Sciatic nerve (tissue), 2 donors: ENCODE measurements around the gene AKT2. TPM values are rescaled to one million over a fixed set of nuclear protein-coding genes. Genes with fewer than 3 reads are reported as not detected.
"Not testable (repeated sequence)": the region's sequence is repeated elsewhere in the genome, so short reads cannot be mapped to it uniquely, and the experiment has no call there.

Experiments
- ATAC-seq: fragments of 200-7000 bp; cut with Tn5 transposase; one replicate; pipeline ENCODE4 v1.9.1; 2020; ENCODE audit warnings: mild to moderate bottlenecking, moderate library complexity
- DNase-seq: peaks from one replicate; pipeline ENCODE4 v3.0.0-alpha.2; 2020; ENCODE audit warnings: low spot score
- intact Hi-C: fragments of 100-400 bp; cut with DNase I; formaldehyde crosslinking; loops from one replicate; pipeline ENCODE4 v1.14.2; 2022
- total RNA-seq: library from RNA; stranded (reverse); fragmentation: NEBNext Ultra II Directional; extraction: Animal tissue kit (Norgen Biotek cat#: 25700); gene quantifications from one replicate; pipeline ENCODE4 v1.2.1, GENCODE V29; 2021
- donor health status: DM: no; HTN: no; CAD: no.
- donor health status: DM: no; HTN: no; CAD: no.

The AKT2 gene
- total RNA-seq, 1 donor from 2014 or later, result 130 TPM

DNA sequence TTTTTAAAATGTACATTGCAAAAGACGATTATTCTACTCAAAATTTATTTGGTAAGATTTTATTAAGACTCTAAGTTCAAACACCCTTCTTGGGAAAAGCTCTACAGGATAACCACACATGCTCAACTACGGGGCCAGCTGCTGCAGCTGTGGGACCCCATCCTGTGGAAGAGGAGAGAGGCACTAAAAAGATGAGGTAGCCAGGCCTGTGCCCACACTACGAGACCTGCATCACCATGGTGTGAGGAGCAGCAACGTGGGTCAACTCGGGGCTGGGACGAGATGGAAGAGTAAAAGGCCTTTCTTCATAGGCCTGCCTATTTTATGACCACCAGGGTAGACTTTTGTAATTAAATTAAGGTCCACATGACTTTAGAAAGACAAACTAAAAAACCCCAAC is 54.1 kb downstream of the AKT2 start:
- intact Hi-C loops, result no loop called here
- DNase-seq (no peak), ATAC-seq (no peak)

DNA sequence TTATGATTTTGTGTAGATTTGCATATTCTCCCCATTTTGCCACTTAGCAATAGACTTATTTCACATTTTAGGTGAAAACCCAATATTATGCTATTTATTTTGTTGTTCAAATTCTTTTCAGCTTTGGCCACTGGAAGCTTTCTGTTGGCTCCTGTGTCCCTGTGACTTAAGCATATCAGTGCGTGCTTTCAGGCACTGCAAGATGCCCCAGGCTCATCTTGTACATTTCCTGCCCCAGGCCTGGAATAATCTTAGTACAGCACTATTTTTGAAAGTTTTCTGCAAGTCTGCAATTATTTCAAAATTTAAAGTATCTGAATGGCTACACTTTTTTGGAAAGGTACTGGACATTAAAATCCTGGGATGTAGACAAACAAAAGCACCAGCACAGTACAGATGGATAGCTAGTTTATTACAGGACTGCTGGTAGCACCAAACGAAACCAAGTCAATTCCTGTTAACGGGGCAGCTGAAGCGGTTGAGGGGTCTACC is 55.2 kb downstream of the AKT2 start:
- ATAC-seq (no peak), DNase-seq (no peak)
- intact Hi-C loops, result no loop called here

DNA sequence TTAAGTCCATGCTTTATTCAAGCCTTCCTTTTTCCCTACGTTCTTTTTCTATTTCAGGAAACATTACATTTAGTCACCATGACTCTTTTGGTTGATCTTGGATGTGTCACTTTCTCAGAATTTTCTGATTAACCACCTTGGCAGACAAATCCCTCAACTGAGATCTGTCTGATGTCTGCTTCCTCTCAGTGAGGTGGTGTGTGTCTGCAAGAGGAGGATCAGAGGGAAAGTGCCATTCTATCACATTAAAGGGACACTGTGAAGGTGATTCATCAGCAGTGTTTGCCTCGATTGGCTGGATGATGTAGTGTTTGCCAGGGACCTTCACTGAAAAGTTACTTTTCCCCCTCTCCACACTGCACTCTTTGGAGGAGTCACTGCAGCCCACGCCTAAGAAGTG is 55.7 kb downstream of the AKT2 start:
- intact Hi-C loops, result no loop called here
- DNase-seq (no peak), ATAC-seq (no peak)

DNA sequence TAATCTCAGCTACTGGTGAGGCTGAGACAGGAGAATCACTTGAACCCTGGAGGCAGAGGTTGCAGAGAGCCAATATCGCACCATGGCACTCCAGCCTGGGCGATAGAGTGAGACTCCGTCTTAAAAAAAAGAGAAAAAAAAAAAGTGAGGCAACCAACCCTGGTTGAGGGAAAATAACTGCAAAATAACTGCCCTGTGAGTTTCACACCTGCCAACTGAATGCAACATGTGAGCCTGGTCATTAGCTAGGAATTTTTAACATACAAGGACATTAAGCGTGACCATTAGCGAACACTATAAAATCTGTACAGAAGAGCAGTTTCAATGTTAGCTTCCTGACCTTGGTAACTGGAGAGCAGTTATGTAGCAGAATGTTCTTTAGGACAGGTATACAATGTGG is 56.3 kb downstream of the AKT2 start:
- DNase-seq (no peak), ATAC-seq (no peak)
- intact Hi-C loops, result no loop called here

DNA sequence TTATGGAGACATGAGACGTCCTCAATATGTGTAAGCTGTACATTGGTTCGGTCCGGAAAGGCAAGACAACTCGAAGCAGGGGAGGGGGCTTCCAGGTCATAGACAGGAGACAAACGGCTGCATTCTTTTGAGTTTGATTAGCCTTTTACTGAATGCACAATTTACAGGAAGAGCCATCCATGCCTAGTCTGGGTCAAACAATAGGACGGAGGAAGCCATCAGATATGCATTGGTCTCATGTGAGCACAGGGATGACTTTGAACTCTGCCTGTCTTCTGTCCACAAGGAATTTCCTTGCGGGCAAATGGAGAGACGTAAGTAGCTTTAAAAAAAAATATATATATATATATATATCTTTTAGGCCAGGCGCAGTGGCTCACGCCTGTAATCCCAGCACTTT is 56.8 kb downstream of the AKT2 start:
- intact Hi-C loops, result no loop called here
- no peak for ATAC-seq
- DNase-seq, result no peak

DNA sequence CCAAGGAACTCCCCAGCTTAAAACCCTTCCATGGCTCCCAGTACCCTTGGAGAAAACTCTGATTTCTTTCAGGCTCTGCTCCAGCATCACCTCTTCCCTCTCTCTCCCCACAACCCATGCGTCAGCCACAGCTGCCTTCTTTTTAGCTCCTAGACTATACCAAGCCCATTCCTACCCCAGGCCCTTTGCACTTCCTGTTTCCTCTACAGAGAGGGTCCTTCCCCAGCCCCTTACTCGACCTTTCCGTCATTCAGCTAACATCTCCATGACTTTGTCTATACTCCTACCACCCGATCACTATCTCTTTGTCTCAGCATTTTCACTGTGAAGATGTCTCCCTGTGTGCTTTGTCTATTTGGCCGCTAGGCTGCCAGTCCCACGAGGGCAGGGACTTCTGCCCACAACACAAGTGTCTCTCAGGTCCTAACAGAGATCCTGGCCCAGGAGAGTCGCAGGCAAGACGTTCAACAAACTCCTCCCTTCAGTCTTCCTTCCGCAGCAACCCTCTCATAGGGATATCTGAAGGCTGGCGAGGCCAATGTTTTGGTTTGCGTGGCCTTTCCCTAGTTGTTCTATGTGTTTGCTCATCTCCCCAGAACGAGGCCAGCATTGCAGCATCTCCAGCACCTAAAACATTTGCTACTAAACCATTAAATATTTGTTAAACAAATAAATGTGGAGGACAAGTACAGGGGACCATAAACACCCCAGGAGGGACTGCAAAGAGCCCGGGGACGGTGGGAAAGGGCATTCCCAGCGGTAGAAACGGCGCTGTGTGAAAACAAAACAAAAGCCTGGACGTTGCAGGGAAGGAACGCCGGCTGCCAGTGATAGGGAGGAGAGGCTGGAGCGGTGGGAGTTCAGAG is 59.5 kb downstream of the AKT2 start:
- intact Hi-C loops, result no loop called here
- DNase-seq, result no peak
- ATAC-seq, result no peak

DNA sequence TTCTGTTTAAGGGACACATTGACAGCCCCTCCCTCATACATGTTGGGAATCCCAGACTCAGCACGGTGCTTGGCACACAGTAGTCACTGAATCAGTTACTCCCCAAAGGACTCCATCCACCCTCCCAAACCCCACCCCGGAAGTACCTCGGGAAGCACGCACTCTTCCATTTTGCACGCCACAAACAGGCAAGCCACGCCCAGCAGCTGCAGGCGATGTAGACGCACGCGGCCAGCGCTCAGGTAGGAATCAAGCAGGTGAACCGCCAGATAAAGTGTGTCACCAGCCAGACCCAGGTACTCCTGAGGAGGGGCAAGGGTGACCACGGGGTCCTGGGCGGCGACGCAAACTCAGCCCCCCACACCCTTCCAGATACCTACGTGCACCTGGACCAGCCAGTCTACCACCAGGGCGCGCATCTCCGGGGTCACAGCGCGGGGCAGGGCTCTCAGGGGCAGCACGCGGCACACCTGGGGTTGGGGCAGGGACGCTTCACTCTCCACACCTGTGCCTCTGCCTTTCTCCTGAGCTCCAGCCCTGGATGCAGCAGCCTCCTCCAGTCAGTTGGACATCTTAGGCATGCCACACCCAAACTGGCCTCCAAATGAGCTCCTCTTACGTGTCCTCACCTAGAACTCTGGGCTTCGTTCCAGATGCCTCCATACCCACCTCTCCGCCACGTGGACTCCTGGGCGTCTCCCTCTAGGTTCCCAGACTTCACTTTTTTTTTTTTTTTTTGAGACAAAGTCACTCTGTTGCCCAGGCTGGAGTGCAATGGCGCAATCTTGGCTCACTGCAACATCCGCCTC is 60.6 kb downstream of the AKT2 start:
- ATAC-seq (no peak), DNase-seq (no peak)
- intact Hi-C loops, result no loop called here

DNA sequence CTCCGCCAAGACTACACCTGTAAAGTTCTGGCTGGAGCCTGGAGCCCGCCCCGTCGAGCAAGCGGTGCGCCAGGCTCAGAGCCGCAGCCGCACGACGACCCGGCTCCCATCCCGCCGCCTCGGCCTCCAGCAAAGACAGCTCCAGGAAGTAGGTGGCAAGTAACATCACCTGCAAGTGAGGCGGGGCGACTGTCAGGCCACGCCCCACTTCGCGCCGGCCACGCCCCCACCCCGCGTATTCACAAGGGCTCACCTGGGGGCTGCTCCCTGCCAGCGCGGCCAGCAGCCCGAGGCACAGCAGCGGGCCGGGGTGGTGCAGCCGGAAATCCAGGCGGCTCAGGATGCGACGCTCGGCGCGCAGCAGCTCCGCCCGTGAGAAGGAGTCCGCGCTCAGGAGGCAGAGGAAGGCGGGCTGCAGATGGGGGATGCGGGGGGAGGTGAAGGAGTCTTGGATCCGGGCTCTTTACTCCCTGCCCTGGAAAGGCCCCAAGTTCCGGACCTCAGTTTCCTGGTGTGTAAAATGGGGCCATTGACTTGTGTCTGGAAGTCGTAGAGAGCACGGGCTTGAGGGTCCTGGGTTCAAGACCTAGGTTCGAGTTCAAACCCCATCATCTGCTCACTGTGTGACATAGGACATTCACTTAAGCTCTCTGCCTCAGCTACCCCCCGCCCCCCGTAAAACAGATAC is 61.9 kb downstream of the AKT2 start:
- intact Hi-C loops, result no loop called here
- DNase-seq, result no peak
- no peak for ATAC-seq

DNA sequence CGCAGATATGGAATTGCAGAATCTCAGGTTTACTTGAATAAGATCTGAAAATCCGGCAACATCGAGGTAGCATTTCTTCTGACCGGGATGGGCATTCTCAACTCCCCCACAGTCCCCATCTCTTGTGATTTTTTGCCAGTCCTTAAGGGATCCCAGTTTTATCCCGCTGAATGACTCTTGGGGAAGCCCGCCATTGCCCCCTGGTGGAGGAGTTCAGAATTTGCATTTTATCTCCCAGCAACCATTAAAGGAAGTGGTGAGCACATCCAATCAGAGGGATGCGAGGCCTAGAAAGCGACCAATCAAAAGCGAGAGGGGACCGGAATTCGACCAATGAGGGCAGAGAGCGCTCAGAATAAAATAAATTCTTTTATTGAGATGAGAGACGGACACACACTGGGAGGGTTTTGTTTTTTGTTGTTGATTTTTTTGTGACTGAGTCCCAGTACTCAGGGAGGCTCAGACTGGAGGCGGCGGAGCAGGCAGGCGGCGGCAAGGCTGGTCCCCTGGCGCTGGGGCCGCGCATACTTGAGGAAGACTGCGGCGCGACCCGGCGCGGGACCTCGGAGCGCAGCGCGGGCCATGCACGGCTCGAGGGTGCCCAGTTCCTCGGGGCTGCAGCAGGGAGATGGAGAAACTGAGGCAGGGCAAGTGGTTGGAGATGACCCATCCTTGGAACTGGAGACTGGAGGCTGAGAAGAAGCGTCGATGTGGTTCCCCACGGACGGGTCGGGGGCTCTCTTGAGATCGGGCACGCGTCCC is 63.1 kb downstream of the AKT2 start:
- DNase-seq (peak; percentile 83), ATAC-seq (peak; percentile 91)
- intact Hi-C loops, result no loop called here

DNA sequence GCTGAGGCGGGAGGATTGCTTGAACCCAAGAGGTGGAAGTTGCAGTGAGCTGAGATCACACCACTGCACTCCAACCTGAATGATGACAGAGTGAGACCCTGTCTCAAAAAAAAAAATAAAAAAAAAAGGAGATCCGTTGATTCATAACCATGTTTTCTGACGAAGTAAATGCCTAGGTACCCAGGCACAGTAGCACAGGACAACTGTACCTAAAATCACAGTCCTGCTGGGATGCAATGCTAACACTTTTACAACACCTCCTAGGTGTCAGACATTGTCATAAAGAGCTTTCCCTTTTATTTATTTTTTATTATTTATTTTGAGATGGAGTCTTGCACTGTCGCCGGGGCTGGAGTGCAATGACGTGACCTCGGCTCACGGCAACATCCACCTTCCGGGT is 64.5 kb downstream of the AKT2 start:
- ATAC-seq (no peak), DNase-seq (no peak)
- intact Hi-C loops, result no loop called here

DNA sequence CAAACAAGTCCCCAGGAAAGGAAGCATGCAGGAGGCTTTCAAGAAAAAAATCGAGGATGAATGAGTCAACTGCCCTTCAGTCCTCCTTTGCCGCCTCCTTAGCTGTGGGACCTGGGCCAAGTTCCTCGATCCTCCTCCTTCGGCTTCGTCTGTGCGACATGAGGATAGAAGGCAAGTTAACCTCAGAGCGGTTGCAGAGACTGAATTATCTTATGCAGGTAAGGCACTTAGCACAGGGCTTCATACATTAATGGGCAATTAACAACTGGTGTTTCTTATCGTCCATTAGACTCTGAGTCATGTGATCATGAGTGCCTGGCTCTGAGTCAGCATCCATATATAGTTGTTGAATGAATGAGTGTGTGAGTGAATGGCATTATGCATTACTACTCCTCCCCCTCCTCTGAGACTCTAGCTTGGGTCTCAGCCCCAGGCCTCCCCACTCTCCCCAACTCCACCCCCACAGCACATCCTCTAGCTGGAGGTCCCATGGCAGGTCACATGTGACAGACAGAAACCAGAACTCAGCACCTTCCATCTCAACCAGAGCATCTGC is 65.3 kb downstream of the AKT2 start:
- ATAC-seq (no peak), DNase-seq (no peak)
- intact Hi-C loops, result no loop called here

DNA sequence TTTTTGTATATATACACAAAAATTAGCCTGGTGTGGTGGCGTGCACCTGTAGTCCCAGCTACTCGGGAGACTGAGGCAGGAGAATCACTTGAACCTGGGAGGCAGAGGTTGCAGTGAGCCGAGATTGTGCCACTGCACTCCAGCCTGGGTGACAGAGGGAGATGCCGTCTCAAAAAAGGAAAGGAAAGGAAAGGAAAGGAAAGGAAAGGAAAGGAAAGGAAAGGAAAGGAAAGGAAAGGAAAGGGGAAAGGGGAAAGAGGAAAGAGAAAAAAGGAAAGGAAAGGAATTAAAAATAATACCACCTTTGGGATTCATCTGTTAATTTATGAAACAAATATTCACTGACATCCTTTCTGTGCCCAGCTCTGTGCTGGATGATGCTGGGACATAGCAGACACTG is 66.1 kb downstream of the AKT2 start:
- intact Hi-C loops, DNase-seq, ATAC-seq: not testable (repeated sequence)

DNA sequence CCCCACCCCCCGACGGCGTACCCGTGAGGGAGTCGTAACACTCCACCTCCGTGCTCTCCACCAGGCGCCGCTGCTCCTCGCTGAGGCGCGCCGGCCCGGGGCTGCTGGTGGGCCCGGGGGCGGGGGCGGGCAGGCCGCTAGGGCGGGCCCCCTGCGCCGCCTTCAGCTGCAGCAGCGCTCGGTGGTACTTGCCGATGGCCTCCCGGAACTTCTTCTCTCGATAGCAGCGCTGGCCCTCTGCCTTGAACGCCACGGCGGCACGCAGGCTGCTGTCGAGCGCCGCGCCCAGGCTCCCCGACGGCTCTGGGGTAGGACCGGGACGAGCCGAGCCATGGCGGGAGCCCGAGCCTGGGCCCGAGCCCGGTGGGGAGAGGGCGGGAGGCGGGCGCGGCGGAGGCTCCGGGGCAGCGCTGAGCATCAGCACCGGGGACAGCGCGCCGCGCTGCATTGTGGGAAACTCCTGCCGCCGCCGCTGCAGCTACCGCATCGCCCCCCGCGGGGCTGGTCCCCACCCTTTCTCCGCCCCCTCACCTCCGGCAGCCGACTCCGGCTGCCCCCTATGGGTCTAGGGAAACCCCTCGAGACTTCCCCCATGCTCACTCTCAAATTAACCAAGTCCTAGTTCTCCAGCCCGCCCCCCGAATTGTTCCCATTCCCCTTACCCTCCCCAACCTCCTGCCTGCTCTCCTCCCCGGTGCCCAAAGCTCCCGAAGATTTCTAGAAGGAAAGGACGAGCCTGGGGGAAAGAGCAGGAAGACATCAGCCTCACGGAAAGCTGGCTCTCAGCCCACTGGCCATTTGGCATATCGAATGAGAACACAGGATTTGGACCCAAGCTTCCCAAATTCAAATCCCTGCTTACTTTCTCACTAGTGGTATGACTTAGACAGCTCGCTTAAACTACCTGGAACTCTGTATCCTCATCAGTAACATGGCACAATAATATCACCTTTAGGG is 66.9 kb downstream of the AKT2 start, which contains the start of gene TTC9B:
Gene TTC9B (minus strand): TSS at position 451 of the 957 bp plus-strand sequence. CDS start 3 bp downstream, at position 448.
- DNase-seq (no peak), ATAC-seq (no peak)
- intact Hi-C loops, result no loop called here

DNA sequence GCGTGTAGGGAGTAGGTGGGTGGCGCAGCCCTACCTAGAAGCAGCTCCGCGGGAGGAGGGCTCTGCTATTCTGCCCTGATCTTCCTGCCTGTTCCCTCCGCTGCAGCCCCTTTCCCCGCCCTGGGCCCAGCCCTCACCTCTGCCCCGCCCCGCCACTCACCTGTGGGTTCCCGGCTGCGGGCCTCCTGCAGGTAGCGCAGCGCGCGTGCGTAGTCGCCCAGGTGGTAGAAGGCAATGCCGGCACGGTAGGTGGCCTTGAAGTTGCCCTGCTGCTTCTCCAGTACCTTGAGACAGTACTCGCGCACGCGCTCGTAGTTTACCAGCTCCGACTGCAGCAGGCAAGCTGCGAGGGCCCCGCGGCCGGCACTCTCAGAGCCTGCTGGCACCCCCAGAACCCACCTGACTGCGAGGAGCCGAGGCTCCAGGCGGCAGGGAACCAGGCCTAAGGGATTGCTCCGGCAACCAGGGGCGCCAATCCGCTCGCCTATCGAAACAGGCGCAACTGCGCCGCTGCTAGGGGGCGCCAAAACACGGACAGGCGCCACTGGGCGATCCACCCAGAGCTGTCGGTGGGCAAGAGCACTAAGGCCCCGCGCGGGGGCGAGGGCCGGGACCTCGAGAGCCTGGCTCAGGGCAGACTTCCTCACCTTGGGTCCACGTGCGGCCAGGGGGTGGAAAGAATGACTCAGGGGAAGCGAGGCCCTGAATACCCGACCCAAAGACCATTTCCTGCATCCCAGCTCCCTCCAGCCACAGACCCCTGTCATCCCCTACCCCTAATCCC is 67.9 kb downstream of the AKT2 start:
- ATAC-seq (no peak), DNase-seq (no peak)
- intact Hi-C loops, result no loop called here

DNA sequence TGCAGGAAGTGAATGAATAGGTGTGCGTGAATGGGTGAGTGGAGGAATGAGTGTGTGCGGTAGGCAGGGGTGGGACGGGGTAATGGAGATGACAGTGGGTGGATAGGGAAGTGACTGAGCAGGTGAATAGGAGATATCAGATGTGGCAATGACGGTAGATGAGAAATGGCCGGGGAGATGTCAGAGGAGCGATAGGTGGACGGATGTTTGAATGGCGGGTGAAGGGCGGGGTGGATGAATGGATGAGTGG is 68.4 kb downstream of the AKT2 start:
- no peak for ATAC-seq
- no peak for DNase-seq
- intact Hi-C loops, result no loop called here

DNA sequence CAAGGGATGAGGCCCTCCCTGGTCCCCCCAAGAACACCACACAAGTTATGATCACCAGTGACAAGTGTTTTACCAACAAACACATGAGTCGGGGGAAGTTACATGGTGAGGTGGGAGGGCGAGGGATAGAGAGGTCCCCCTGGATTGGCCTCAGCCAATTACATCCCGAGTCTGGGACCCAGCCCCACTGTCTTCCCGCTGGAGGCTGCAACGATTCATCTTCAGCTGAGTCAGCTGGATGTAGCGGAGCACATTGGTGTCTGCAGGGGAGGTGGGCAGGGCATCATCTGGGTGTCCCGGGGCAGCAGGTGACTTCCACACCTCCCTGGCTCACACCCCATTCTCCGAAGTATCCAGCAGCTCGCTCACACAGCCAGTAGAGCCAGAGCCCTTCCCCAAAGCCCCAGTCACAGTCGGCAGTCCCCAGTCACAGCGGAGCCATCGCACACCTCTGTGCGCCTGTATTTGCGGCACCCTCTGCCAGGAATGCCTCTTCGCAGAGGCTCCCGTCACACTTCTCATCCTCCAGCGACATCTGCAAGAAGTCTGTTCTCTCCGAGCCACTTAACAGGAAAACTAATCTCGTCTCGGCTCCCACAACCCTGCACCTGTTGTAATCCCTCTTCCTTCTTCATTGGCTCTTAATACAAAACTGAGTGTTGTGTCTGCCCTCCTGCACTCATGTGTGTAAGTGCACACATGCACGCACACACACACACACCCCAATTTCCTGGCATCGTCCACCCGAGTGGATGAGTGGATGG is 69.0 kb downstream of the AKT2 start:
- no peak for ATAC-seq
- intact Hi-C loops, result no loop called here
- DNase-seq, result no peak
